Spleen (tissue), 7 donors: ENCODE data around the gene GLTP.

Experiments
- CTCF ChIP-seq, 11 experiments: fragments of 200-600 bp in 7 of 11; fragments of 450-650 bp in 4 of 11; sonication (generic) in 4 of 11; IDR thresholded peaks in 8 of 11; conservative IDR thresholded peaks in 3 of 11; 1 replicate in 7 of 11; 2 replicates in 4 of 11; pipeline versions ENCODE4 v1.4.0 to v1.8.0; 2016 to 2021; ENCODE audit warnings: antibody characterized with exemption in 11 of 11, inconsistent platforms in 4 of 11, mild to moderate bottlenecking in 1 of 11
- POLR2AphosphoS5 ChIP-seq, 3 donors: sonication (generic); formaldehyde crosslinking; IDR thresholded peaks; one replicate each; pipeline ENCODE4 v1.5.1; 2017; ENCODE audit warnings: antibody characterized with exemption in 3 of 3
- donor health status: DM: no; HTN: no; CAD: no; lungs with moderate emphysema.
- donor health status: DM: no; HTN: no; CAD: no.
- donor health status: DM: no; HTN: no; CAD: no.

- TF ChIP-seq CTCF (IDR thresholded peaks at IDR 0.05 in 8 of 11, conservative IDR thresholded peaks at IDR 0.05 in 3 of 11): no peak
- no peak for TF ChIP-seq POLR2AphosphoS5 (IDR thresholded peaks at IDR 0.05)
Observed at GRCh38 chr12:109811624-109811995, 68.7 kb downstream of the GLTP start.
